Effector memory CD4-positive, alpha-beta T cell (primary cell): ENCODE measurements around the gene MAML2.

Experiments used
- DNase-seq, 3 donors: peaks; one replicate each; pipeline ENCODE4 v3.0.0-alpha.2; 2020
- H3K27ac ChIP-seq: 2 replicates; pipeline ENCODE4 v1.7.0; 2013; ENCODE audit warnings: mild to moderate bottlenecking, low read length, moderate library complexity; ENCODE audit not compliant: insufficient read depth, poor library complexity, severe bottlenecking
- H3K27me3 ChIP-seq: replicated peaks from 2 replicates; pipeline ENCODE4 v1.7.0; 2013; ENCODE audit warnings: mild to moderate bottlenecking, low read length; ENCODE audit not compliant: insufficient read depth, control insufficient read depth, poor library complexity, severe bottlenecking
- H3K36me3 ChIP-seq: 2 replicates; pipeline ENCODE4 v1.7.0; 2013; ENCODE audit warnings: mild to moderate bottlenecking, low read length, moderate library complexity; ENCODE audit not compliant: control insufficient read depth, insufficient read depth
- H3K4me1 ChIP-seq: 2 replicates; pipeline ENCODE4 v1.7.0; 2013; ENCODE audit warnings: low read length, mild to moderate bottlenecking; ENCODE audit not compliant: control insufficient read depth, insufficient read depth, poor library complexity, severe bottlenecking
- H3K4me3 ChIP-seq: 2 replicates; pipeline ENCODE4 v1.7.0; 2013; ENCODE audit warnings: low read length, low read depth, mild to moderate bottlenecking; ENCODE audit not compliant: insufficient read depth, poor library complexity, severe bottlenecking
- H3K9me3 ChIP-seq: 2 replicates; pipeline ENCODE4 v1.7.0; 2013; ENCODE audit warnings: mild to moderate bottlenecking, low read length, moderate library complexity; ENCODE audit not compliant: control insufficient read depth

MAML2 gene

DNA sequence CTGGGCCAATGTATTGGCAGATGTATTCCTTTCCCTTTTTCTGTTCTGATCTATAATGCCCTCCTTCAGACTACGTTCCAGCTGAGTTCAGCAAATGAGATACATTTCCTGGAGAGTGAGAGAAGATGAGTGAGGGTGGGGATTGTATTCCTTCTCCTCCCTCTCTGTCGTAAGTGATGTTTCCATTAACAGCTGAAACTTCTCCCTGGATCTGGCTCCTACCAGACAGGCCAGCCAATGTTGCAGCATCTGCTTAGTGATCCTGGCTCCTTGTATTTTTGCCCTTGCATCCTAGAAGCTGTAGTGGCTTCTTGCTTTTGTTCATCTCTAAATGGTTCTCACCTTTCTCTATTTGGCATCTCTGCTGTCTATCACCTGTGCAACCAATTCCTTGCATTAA is 370.9 kb downstream of the MAML2 start:
- Histone ChIP-seq H3K36me3 (no peaks in the 10 kb centered on the region), H3K4me3 (no peak overlapping the region), H3K4me1 (no peaks in the 10 kb centered on the region), H3K27ac (no peak overlapping the region), H3K27me3 (no peaks in the 10 kb centered on the region), H3K9me3 (no peaks in the 10 kb centered on the region)
- no peak for DNase-seq

DNA sequence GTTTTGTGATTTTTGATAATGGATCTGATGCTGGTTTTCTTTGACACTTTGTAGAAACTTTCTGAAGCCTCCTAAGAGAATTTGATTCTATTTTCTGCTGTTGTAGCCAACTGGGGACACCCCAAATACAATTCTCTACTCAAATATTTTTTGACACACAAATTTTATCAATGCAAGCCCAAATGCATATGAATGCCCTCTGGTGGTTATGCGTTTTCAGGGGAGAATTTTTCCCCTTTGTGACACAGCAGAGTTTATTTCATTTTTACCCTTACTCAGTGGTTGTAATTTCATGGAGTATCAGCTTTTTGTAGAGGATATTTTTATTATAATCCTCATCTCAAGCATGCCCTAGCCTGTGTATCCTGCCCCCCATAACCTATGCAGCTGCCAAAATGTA is 374.4 kb downstream of the MAML2 start:
- Histone ChIP-seq H3K4me1 (no peaks in the 10 kb centered on the region), H3K27me3 (no peaks in the 10 kb centered on the region), H3K9me3 (no peaks in the 10 kb centered on the region), H3K36me3 (no peaks in the 10 kb centered on the region), H3K27ac (no peak overlapping the region), H3K4me3 (no peak overlapping the region)
- no peak for DNase-seq

DNA sequence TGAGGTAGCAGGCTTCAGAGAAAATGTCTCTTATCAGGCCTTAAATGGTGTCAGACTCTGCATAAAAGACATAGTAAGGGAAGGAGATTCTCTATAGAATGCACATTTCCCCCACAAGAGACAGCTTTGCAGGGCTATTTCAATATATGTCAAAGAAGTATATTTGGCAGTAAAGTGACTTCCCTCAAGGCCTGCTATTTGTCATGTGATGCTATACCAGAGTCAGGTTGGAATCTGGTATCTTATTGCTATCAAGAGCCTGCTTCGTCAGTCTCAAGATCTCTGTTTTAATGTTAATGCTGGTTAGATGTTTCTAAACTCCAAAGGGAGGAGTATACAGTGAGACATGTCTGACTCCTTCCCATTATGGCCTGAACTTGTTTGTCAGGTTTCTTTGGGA is 378.7 kb downstream of the MAML2 start:
- Histone ChIP-seq H3K9me3 (no peaks in the 10 kb centered on the region), H3K27me3 (no peaks in the 10 kb centered on the region), H3K27ac (no peak overlapping the region), H3K36me3 (no peaks in the 10 kb centered on the region), H3K4me3 (no peak overlapping the region), H3K4me1 (no peaks in the 10 kb centered on the region)
- DNase-seq = no peak

DNA sequence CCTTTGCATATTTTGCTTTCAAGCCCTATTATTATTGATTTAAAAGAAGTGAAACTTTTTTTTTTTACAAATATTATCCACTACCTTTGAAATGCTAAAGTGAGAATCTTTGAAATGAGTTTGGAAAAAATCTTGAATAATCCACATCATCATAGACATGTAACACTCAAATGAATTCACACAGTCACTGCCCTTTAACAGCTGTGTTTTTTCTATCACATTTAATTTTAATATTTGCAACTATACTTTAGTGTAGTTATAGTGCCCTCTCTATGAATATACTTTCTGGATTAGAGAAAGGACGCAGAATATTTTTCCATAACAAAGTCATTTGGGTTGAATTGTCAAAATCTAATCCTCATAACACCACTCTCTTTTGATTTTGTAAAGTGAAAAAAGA is 381.2 kb downstream of the MAML2 start:
- no peak overlapping the region for H3K27ac ChIP-seq
- no peaks in the 10 kb centered on the region for H3K27me3 ChIP-seq
- no peaks in the 10 kb centered on the region for H3K9me3 ChIP-seq
- no peak overlapping the region for H3K4me3 ChIP-seq
- H3K4me1 ChIP-seq = no peaks in the 10 kb centered on the region
- DNase-seq = no peak
- no peaks in the 10 kb centered on the region for H3K36me3 ChIP-seq

DNA sequence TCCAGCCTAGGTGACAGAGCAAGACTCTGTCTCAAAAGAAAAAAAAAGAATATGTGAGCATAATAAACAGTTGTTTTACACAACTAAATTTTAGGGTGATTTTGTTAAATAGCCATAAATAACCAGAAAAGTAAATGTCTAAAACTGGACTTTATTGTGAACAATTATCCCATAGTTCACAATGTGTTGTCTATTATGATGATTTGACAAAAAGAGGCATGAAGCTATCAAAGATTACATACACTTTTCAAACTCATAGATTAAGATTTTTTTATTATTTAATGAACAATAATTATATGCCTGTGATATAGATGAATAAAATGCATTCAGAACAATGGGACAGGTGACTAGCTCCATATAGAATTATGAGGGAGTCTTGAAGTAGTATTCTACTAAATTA is 392.1 kb downstream of the MAML2 start:
- H3K4me3 ChIP-seq = no peak overlapping the region
- DNase-seq = no peak
- no peak overlapping the region for H3K27ac ChIP-seq
- H3K4me1 ChIP-seq = no peaks in the 10 kb centered on the region
- no peaks in the 10 kb centered on the region for H3K36me3 ChIP-seq
- H3K27me3 ChIP-seq = no peaks in the 10 kb centered on the region
- no peaks in the 10 kb centered on the region for H3K9me3 ChIP-seq

DNA sequence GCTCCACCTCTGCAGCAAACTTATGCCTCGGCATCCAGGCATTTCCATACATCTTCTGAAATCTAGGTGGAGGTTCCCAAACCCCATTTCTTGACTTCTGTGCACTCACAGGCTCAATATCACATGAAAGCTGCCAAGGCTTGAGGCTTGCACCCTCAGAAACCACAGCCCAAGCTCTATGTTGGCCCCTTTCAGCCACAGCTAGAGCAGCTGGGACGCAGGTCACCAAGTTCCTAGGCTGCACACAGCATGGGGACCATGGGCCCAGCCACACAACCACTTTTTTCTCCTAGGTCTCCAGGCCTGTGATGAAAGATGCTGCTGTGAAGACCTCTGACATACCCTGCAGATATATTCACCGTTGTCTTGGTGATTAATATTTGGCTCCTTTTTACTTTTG is 394.4 kb downstream of the MAML2 start:
- no peak for DNase-seq
- no peaks in the 10 kb centered on the region for H3K4me1 ChIP-seq
- no peaks in the 10 kb centered on the region for H3K36me3 ChIP-seq
- H3K9me3 ChIP-seq = no peaks in the 10 kb centered on the region
- no peaks in the 10 kb centered on the region for H3K27me3 ChIP-seq
- no peak overlapping the region for H3K27ac ChIP-seq
- H3K4me3 ChIP-seq = no peak overlapping the region

DNA sequence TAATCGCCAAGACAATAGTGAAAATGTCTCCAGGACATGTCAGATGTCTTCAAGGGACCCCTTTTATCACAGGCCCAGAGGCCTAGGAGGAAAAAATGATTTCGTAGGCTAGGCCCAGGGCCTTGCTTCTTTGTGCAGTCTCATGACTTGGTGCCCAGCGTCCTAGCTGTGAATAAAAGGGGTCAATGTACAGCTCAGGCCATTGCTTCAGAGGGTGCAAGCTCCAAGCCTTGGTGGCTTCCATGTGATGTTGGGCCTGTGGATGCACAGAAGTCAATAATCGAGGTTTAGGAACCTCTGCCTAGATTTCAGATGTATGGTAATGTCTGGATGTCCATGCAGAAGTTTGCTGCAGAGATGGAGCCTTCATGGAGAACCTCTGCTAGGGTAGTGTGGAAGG is 398.4 kb downstream of the MAML2 start:
- Histone ChIP-seq H3K36me3 (no peaks in the 10 kb centered on the region), H3K27ac (no peak overlapping the region), H3K27me3 (no peaks in the 10 kb centered on the region), H3K4me3 (no peak overlapping the region), H3K9me3 (no peaks in the 10 kb centered on the region), H3K4me1 (no peaks in the 10 kb centered on the region)
- DNase-seq = no peak

DNA sequence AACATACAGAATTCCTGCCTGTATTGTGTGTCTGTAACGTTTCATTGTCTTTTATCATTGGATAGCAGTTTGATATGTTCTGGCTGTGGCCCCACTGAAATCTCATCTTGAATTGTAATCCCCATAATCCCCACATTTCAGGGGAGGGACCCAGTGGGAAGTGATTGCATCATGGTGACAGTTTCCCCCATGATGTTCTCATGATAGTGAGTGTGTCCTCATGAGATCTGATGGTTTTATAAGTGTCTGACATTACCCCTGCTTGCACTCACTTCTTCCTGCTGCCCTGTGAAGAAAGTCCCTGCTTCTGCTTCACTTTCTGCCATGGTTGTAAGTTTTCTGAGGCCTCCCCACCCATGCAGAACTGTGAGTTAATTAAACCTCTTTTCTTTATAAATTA is 399.4 kb downstream of the MAML2 start:
- Histone ChIP-seq H3K36me3 (no peaks in the 10 kb centered on the region), H3K27me3 (no peaks in the 10 kb centered on the region), H3K9me3 (no peaks in the 10 kb centered on the region), H3K4me3 (no peak overlapping the region), H3K27ac (no peak overlapping the region), H3K4me1 (no peaks in the 10 kb centered on the region)
- DNase-seq = no peak

DNA sequence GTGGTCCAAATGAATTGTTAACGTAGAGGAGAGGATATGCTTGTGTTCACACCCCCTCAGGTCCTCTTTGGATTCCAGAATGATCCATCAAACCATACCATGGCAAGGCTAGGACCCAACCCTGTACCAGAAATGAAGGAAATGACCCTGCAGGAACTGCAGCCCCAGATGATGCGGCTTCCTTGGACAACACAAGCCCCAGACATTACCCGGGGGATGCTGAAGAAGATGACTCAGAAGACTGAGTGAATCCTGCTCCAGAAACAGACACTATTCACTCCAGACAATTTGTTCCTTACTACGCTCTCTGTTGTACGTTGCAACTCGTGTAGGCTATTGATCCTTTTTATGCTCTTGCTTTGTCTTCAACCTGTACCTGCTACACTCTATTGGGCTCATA is 403.9 kb downstream of the MAML2 start:
- no peaks in the 10 kb centered on the region for H3K4me1 ChIP-seq
- DNase-seq = no peak
- H3K27me3 ChIP-seq = no peaks in the 10 kb centered on the region
- no peak overlapping the region for H3K4me3 ChIP-seq
- no peak overlapping the region for H3K27ac ChIP-seq
- H3K9me3 ChIP-seq = no peaks in the 10 kb centered on the region
- no peaks in the 10 kb centered on the region for H3K36me3 ChIP-seq

DNA sequence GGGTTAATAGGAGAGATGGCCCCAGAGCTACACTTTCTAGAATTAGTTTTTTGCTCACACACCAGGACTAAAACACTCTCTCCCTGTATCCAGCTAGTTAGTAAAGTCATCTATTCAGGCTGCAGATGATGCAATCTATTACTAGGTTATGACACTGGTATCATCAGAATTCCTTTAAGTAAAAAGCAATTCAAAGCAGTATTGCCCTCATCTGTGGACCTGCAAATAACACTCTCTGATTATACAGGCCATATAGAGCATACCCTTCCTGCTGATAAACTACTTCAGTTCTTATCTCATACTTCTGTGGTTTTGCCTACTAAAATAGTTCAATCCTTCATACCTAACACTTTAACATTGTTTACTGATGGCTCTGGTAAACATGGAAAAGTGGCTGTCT is 405.6 kb downstream of the MAML2 start:
- H3K36me3 ChIP-seq = no peaks in the 10 kb centered on the region
- DNase-seq = no peak
- H3K27ac ChIP-seq = no peak overlapping the region
- H3K4me1 ChIP-seq = no peaks in the 10 kb centered on the region
- no peak overlapping the region for H3K4me3 ChIP-seq
- no peaks in the 10 kb centered on the region for H3K9me3 ChIP-seq
- H3K27me3 ChIP-seq = no peaks in the 10 kb centered on the region

DNA sequence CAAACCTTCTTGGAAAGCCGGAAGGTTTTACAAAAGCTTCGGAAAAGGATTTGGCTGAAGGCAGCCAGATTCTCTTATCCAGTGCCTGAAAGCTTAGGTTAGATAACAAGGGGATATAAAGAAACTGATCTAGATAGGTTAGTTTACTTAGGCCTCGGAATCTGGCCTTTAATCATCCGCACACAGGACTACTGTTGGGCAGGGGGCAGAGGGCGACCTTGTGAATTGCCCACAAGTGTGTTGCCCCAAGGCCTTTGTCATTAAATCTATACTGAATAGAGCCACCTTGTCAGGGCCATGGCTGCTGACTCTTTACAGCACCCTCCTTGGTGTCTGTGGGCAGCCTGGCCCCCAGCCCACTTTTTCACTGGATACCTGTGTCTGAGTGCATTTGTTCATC is 409.4 kb downstream of the MAML2 start:
- DNase-seq = no peak
- Histone ChIP-seq H3K4me1 (no peaks in the 10 kb centered on the region), H3K36me3 (no peaks in the 10 kb centered on the region), H3K4me3 (no peak overlapping the region), H3K27me3 (no peaks in the 10 kb centered on the region), H3K9me3 (no peaks in the 10 kb centered on the region), H3K27ac (no peak overlapping the region)
